GM18870 (cell line): Measurements from ENCODE around the gene LGALS3BP.

Source experiments
- ATAC-seq: cut with Tn5 transposase; IDR thresholded peaks from one replicate; pipeline ENCODE4 v1.9.1; 2021; ENCODE audit warnings: moderate library complexity; ENCODE audit not compliant: unreplicated experiment

LGALS3BP gene

DNA sequence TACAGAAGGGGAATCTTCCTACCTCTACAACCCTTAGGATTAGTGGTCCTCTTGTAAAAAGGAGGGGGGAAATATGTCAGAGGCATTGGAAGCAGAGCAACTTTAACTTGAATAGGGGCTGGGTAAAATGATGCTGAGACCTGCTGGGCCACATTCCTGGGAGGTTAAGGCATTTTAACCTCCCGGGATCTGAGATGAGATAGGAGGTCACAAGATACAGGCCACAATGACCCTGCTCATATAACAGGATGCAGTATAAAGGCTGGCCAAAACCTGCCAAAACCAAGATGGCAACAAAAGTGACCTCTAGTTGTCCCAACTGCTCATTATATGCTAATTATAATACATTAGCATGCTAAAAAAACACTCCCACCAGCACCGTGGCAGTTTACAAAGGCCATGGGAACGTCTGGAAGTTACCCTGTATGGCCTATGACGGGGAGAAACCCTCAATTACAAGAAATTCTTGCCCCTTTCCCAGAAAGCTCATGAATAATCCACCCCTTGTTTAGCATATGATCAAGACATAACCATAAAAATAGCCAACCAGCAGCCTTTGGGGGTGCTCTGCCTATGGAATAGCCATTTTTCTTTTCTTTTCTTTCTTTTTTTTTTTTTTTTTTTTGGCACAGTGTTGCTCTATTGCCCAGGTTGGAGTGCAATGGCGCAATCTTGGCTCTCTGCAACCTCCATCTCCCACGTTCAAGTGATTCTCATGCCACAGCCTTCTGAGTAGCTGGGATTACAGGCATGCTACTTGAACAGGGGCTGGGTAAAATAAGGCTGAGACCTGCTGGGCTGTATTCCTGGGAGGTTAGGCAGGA is 38.0 kb upstream of the LGALS3BP start:
- ATAC-seq, result no peak

DNA sequence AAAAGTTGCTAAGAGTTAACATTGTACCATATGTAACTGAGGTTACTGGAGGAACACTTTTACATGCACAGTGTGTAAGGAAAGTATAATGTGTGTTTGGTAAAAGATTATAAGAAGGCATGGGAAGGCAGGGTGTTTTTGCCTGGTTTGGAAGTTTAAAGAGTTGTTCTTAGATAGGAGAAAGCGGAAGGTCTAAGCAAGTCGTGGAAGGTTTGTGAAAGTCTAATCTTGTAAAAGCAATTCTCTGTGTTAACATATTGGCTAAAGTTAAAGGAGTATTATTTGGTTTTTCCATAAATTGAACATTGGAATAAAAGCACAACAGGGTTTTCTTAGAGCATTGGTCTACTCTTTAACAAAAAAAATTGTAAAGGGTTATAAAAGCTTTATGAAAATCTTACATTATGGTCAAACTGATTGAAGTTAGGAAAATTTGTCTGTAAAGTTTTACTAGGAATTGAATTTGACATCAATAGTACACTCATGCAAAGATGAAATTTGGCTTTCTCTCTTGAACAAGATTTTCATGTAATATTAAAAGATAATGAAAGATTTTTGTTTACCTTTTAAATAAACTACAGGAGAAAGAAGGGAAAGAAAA is 34.5 kb upstream of the LGALS3BP start:
- no peak for ATAC-seq

DNA sequence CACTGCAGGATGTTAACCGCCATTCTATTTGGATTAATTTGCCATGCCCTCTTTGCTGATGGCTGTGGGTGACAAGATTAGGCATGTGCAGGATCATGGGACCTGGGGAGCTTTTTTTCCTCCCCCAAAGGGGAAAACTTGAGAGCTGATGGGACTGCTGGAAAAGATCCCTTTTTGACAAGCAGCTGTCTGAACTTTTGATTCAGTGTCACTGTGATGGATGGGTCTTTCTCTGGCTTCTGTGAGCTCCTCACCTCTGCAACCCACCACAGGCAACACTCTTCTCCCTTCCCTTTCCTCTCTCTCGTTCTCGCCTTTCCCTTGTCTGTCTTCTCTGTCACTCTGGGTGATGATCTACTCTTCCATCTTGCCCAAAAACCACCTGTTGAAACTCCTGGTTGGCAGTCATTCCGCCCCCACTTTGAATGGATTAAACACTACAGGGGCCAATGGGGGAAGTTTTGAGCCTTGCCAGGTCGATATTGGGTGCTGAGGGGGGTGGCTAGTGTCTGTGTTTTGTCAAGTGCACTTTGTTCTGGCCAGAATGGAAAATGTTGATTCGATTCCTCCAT is 32.9 kb upstream of the LGALS3BP start:
- no peak for ATAC-seq

DNA sequence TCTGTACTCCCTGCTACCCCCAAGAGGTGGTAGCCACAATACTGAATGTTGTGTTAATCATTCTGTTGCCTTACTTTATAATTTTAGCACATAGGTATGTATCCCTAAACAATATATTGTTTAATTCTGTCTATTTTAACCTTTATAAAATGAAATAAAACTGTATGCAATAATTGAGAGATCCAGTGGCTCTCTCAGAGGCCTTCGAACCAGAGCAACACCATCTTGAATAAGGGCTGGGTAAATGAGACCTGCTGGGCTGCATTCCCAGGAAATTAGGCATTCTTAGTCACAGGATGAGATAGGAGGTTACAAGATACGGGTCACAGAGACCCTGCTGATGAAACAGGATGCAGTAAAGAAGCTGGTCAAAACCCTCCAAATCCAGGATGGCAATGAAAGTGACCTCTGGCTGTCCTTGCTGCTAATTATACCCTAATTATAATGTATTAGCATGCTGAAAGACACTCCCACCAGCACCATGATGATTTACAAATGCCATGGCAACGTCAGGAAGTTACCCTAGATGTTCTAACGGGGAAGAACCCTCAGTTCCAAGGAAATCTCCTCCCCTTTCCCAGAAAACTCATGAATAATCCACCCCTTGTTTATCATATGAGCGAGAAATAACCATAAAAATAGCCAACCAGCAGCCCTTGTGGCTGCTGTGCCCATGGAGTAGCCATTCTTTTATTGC is 31.9 kb upstream of the LGALS3BP start:
- ATAC-seq, result no peak

DNA sequence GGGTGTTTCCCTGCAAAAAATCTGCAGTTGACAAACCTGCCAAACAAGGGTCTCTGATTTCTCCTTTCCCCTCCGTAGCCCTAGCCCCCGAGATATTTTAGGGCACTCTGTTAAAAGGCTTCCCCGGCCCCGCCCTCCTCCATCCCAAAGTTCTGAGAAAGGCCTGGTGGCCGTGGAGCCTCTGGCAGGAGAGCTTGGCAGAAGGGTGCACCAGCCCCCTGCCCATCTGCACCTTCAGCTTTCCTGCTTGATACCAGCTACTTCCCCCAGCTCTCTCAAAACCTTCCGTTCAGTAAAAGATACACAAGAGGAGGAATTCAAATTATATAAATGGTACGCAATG is 30.6 kb upstream of the LGALS3BP start:
- ATAC-seq, result no peak

DNA sequence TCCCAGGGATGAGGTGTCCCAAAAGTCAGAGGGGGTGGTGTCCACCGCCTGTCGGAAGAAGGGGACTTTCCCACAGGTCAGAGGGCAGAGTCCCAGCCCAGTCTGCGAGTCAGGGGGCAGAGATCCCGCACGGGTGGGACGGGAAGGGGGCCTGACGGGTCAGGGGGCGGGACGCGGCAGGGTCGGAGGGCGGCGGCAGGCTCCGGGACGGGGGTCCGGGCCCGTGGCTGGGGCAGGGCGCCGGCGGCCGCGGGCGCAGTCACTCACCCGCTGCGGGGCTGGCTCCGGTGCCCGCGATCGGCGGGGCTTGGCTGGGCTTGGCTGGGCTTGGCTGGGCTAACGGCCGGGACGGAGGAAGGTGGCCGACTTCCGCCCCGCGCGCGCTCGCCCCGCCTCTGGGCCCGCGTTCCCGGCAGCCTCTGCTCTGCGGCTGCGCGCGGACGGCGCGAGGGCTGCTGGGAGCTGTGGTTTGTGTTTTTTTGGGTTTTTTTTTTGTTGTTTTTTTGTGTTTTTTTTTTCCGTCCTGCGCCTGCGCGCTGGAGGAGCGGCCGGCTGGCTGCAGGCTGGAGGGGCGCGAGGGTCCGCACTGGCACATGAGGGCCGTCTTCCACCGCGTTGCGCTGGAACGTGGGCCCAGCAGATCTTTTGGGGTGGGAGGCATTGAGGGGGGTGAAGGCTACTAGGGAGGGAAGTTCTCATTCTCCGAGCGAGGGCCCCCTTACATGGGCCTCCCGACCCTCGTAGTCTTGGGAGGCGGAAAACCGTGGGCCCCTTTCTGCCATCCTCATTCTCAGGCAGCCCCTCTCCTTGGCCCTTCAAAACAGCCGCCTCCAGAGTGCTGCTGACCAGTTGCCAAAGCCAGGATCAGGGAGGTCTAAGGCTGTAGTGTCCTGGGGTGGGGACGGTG is 29.9 kb upstream of the LGALS3BP start, which contains the start of gene CANT1:
TSS of gene CANT1 (minus strand) at position 368 of the 907 bp plus-strand sequence. CDS start 12,142 bp downstream, outside the sequence.
- ATAC-seq, result peak; percentile 64

DNA sequence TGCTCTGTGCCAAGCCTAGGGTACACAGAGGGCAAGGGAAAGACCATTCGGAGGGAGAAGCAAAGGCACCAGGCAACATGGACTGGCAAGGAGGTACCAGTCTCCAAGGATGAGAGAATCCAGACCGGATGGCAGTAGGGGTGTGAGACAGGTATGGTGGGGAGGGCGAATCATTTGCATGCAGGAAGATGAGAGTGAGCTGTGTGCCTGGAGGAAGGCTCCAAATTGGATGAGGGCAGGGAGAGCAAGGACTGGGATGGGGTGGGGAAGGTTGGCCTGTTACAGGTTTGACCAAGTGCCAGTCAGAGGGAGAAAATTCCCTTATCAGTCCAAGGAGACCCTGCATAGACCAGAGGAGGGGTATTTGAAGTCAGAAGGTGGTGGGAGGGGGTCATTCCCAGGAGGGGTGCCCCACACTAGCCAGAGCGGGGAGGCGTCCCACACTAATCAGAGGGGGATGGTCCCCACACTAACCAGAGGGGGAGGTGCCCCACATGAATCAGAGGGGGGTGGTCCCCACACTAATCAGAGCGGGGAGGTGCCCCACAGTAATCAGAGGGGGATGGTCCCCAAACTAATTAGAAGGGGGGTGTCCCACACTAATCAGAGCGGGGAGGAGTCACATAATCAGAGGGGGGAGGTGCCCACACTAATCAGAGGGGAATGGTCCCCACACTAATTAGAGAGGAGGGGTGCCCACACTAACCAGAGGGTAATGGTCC is 29.1 kb upstream of the LGALS3BP start:
- ATAC-seq, result no peak

DNA sequence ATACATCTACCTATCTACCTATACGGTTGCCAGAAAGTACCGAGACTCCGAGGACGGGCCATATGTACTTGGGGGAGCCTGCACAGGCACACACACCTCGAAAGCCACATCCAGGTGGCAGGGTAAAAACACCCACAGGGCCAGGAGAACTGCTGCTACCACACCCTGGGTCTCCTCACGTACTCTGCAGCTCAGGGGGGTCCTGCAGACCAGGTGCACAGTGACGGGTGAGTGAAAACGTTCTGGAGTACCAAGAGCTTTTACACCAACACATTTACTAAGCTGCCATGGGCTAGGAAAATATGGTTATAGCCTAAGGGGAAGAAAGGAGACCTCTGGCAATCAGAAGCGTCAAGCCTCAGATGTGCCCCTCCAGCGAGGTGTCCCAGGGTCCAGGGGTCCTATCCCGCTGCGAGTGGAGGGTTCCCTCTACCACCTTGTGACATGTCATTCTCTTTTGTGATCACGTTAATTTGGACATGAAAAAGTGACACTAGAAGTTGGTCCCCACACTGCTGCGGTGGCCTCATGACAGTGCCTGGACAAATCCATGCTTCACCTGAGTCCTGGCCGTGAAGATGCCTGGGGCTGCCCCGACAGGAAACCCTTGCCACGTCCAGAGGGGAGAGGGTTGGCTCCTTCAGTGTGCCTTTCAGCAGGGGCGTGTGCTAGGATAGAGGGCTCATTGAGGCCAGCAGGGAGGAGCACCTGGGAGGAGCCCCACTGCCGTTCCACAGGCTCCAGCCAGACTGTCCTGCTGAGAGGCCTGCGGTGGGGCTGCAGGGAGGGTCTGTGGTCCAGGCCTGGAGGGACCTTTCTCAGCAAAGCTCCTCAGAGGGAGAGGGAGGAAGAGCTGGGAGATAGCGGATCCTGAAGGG is 28.0 kb upstream of the LGALS3BP start:
- ATAC-seq, result no peak

DNA sequence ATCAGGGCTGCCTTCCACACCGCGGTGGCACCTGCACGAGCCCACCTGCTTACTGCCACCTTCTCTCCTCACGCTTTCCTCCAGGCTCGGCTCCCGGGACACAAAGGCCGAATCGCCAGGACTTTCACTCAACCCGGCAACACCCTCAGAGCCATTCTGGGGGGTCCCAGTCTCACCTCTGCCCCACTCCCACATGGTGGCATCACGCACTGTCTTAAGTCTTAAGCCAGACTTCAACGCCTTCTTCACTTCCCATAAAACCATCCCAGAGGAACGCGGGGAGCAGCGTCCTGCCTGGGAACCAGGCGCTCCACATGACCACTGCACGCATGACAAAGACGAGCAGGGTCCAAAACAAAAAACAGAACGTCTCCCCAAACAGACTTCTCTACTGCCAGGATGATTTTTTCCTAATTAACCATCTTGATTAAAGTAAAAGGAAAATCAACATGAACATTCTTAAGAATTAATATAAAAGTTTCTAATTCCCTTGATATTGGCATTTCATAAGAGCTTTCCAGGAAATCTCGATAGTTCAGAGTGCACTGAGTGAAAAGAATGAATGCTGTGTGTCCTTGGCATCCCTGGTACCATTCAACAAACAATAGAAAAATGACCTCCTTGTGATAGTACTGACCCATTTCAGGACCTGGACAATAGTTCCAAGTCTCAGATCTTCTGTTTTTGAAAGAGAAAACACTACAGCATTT is 27.2 kb upstream of the LGALS3BP start:
- no peak for ATAC-seq

DNA sequence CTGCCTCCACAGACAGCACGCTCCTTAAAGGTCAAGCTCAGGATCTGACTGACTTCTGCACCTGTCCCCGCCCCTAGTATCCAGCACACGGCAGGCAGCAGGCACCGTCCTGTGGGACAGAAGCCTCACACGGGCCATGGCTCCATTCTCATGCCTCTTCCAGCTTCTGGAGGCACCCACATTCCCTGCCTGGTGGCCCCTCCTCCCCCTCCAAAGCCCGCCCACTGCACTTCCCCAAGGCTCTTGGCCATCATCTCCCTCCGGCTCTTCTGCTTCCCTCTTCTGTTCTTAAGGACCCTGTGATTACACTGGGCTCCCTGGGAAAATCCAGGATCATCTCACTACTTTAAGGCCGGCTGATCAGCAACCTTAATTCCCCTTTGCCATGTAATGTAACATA is 26.3 kb upstream of the LGALS3BP start:
- ATAC-seq, result no peak

DNA sequence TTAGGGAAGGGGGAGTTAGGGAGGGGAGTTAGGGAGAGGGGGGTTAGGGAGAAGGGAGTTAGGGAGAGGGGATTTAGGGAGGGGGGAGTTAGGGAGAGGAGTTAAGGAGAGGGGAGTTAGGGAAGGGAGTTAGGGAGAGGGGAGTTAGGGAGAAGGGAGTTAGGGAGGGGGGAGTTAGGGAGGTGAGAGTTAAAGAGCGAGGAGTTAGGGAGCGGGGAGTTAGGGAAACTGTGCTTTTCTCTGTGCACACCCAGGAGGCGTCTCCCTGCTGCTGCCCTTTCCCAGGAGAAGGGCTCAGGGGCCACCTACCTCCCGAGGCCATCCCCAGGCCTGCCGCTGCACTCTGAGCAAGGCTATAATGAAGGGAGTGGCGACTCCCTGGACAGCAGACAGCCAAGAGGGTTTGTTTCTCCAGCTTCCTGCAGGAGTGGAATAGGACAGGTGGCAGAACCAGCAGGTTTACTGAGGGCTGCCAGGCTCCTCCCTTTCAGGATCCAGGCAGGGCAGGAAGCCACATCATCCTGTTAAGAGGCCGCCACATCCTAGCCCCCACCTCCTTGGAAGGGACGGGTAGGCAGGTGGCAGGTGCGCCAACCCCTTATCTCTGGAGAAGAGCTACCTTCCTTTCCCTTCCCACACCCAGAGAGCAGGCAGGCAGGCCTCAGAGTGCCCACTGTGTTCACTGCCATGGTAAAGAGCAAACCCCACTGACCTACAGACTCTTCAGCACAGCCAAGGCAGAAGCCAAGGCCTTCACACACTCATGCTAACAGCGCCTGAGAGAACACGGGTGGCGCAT is 25.5 kb upstream of the LGALS3BP start:
- no peak for ATAC-seq

DNA sequence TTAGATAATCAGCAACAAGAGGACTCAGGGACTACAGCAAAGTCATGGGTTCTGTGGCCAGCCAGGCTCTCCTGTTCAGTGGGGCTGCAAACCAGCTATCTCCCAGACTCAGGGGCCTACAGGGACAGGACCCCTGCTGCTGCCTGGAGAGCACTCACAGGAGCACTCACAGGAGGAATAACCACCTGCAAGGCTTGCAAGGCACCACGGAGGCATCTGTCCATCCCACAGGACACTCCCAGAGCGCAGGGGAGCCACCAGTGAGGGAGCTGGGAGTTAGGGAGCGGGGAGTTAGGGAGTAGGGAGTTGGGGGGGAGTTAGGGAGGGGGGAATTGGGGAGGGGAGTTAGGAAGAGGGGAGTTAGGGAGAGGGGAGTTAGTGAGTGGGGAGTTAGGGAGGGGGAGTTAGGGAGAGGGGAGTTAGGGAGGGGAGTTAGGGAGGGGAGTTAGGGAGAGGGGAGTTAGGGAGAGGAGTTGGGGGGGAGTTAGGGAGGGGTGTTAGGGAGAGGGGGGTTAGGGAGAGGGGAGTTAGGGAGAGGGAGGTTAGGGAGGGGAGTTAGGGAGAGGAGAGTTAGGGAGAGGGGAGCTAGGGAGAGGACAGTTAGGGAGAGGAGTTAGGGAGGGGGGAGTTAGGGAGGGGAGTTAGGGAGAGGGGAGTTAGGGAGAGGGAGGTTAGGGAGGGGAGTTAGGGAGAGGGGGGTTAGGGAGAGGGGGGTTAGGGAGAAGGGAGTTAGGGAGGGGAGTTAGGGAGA is 24.1 kb upstream of the LGALS3BP start:
- no peak for ATAC-seq

DNA sequence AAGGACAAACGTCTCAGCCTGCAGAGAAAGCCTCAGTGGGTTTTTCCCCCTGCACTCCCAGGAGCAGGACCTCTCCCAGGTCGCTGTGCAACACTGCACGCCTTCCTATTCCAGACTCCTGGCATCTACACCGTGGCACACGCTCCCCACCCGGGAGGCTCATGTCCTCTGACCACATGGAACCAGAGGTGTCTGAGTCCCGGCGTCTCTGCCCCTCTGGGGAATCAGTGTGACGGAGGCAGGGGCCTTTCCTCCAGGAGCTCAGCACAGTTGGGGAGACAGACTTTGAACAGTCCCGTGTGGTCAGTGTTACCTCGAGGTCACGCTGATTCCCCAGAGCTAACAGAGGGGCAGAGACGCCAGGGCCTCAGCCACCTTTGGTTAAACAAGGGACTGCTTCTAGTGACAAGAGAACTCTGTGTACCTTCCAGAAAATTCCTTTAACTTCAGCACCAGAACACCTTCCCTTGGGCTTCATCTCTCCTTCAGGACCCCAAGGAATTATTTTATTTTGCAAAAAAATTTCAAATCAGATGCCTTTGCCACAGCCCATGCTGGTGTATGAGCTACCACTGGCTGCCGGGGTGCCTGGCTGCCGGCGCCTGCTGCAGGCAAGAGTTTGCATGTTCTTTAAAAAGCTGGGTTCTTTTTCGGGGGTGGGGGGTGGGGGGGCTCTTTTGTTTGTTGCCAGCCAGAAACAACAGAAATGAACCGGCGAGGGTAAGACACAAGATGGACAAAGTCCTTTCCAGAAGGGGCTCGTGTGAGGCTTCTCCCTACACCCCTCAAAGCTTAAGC is 23.3 kb upstream of the LGALS3BP start:
- no peak for ATAC-seq

DNA sequence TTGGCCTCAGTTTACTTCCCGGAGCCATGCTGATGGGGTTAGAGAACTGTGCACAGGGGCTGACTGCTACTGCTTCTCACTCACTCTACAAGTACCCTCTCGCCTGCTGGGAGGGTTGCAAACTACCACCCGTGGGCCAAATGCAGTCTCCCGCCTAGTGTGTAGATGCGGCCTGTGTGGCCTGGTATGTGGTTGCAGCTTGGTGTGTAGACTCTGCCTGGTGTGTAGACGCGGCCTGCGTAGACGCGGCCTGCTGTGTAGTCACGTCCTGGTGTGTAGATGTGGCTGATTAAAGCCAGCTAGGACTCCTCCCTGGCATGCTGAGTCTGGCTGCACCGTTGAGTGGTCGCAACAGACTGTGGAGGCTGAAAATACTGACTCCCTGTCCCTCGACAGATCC is 22.6 kb upstream of the LGALS3BP start:
- no peak for ATAC-seq

DNA sequence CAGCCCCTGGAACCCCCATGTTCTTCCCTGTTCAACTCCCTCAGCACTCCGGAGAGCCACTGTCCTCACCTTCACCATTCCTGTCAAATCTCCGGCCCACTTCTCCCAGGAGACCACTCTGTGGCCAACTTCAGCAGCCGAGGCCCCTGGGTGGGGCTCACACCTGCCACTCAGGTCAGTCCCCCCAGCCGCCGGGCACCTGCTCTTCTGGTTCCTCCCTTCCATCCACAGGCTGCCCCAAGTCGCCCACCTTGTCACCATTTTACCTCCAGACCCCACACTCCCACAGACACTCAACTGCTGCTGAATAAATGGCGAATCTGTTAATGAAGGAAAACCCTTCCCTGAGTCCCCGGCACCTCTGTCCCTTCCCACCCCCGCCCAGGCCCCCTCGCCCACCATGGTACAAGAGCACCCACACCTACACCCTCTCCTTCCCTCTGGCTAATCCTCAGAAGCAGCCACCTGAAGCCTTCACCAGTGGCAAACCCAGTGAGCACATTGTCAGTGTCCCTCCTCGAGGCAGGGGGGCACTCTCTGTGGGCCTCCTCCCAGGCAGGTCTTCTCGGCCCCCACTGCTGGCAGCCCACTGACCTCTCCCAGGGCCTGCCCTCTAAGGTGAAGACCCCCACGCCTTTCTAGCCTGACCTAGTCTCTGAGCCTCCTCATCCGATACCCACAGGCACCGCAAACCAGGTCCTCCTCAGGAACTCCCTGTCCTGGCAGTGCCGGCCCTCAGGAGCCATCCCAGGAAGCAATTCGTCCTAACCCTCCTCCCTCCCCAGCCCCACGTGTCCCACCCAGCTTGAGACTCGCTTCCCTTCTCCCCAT is 21.7 kb upstream of the LGALS3BP start:
- no peak for ATAC-seq
